Measurements from ENCODE around the gene NANOS3.

GRCh38 chr19:13869281-13869680, 7.7 kb upstream of the NANOS3 start:
- TF ChIP-seq POLR2A (IDR thresholded peaks at IDR 0.05; ENCODE audit: low read length) (no peak), GATA1 (IDR thresholded peaks at IDR 0.05; ENCODE audit: low read depth, low read length) (no peak)

Measured in erythroblast (primary cell).